HG03457 (cell line): ENCODE measurements around the gene HOTAIR.

ENCODE experiments used
- ATAC-seq: cut with Tn5 transposase; IDR thresholded peaks from one replicate; pipeline ENCODE4 v1.9.1; 2021; ENCODE audit warnings: moderate number of reproducible peaks; ENCODE audit not compliant: unreplicated experiment

HOTAIR gene

GRCh38 chr12:53930591-53931255 is 44.0 kb downstream of the HOTAIR start:
- ATAC-seq = no peak

GRCh38 chr12:53929527-53929926 is 45.2 kb downstream of the HOTAIR start:
- ATAC-seq = no peak

- no peak for ATAC-seq
These were observed 46.5 kb downstream of the HOTAIR start for GRCh38 chr12:53928054-53928835.

- no peak for ATAC-seq
These were observed 47.3 kb downstream of the HOTAIR start for GRCh38 chr12:53927220-53928029.

- ATAC-seq = no peak
These were observed 50.0 kb downstream of the HOTAIR start for GRCh38 chr12:53924521-53925405.

- no peak for ATAC-seq
These were observed 57.7 kb downstream of the HOTAIR start for GRCh38 chr12:53916788-53917655.
